IPS-15b (cell line): ENCODE data around the gene LRRC27.

Experiments
- H3K27me3 ChIP-seq: one replicate; pipeline ENCODE4 v1.6.1; 2013; ENCODE audit warnings: low read length; ENCODE audit not compliant: control insufficient read depth, insufficient read depth
- H3K36me3 ChIP-seq: one replicate; pipeline ENCODE4 v1.6.1; 2013; ENCODE audit warnings: low read length; ENCODE audit not compliant: control insufficient read depth, insufficient read depth
- H3K4me1 ChIP-seq: one replicate; pipeline ENCODE4 v1.6.1; 2013; ENCODE audit warnings: mild to moderate bottlenecking, low read length; ENCODE audit not compliant: control insufficient read depth, insufficient read depth
- H3K4me3 ChIP-seq: one replicate; pipeline ENCODE4 v1.5.1; 2013; ENCODE audit warnings: low read depth, low read length
- H3K9ac ChIP-seq: one replicate; pipeline ENCODE4 v1.6.1; 2013; ENCODE audit warnings: low read depth, mild to moderate bottlenecking, low read length
- H3K9me3 ChIP-seq: one replicate; pipeline ENCODE4 v1.6.1; 2013; ENCODE audit warnings: mild to moderate bottlenecking, low read length; ENCODE audit not compliant: control insufficient read depth, insufficient read depth

LRRC27 gene

GRCh38 chr10:132303361-132304115 lies 28.5 kb upstream of the LRRC27 start:
- Histone ChIP-seq H3K9me3 (no peaks in the 10 kb centered on the region), H3K4me3 (no peak overlapping the region), H3K36me3 (no peaks in the 10 kb centered on the region), H3K4me1 (no peaks in the 10 kb centered on the region), H3K9ac (no peak overlapping the region), H3K27me3 (peaks cover 10% of the 10 kb centered on the region)

- H3K9me3 ChIP-seq, result no peaks in the 10 kb centered on the region
- no peaks in the 10 kb centered on the region for H3K36me3 ChIP-seq
- no peaks in the 10 kb centered on the region for H3K4me1 ChIP-seq
- no peak overlapping the region for H3K4me3 ChIP-seq
- H3K27me3 ChIP-seq, result peaks cover 23% of the 10 kb centered on the region
- no peak overlapping the region for H3K9ac ChIP-seq
These were observed 27.1 kb upstream of the LRRC27 start for GRCh38 chr10:132304756-132305509.

GRCh38 chr10:132305654-132306342 lies 26.2 kb upstream of the LRRC27 start:
- H3K9ac ChIP-seq, result no peak overlapping the region
- no peaks in the 10 kb centered on the region for H3K9me3 ChIP-seq
- H3K4me3 ChIP-seq, result no peak overlapping the region
- no peaks in the 10 kb centered on the region for H3K36me3 ChIP-seq
- H3K27me3 ChIP-seq, result peaks cover 32% of the 10 kb centered on the region
- H3K4me1 ChIP-seq, result no peaks in the 10 kb centered on the region

- peaks cover 36% of the 10 kb centered on the region for H3K27me3 ChIP-seq
- H3K9ac ChIP-seq, result no peak overlapping the region
- no peaks in the 10 kb centered on the region for H3K9me3 ChIP-seq
- H3K4me1 ChIP-seq, result no peaks in the 10 kb centered on the region
- no peak overlapping the region for H3K4me3 ChIP-seq
- H3K36me3 ChIP-seq, result no peaks in the 10 kb centered on the region
These were observed 25.7 kb upstream of the LRRC27 start for GRCh38 chr10:132306343-132306685.

GRCh38 chr10:132306864-132307751 lies 24.9 kb upstream of the LRRC27 start:
- Histone ChIP-seq H3K27me3 (peaks cover 36% of the 10 kb centered on the region), H3K36me3 (no peaks in the 10 kb centered on the region), H3K9me3 (no peaks in the 10 kb centered on the region), H3K9ac (no peak overlapping the region), H3K4me3 (peak overlapping the region; percentile 43), H3K4me1 (no peaks in the 10 kb centered on the region)

- no peaks in the 10 kb centered on the region for H3K9me3 ChIP-seq
- no peak within 1 kb of the TSS for H3K9ac ChIP-seq
- no peaks in the 10 kb centered on the region for H3K4me1 ChIP-seq
- peak within 1 kb of the TSS; percentile 66 for H3K4me3 ChIP-seq
- peaks cover 36% of the 10 kb centered on the region for H3K27me3 ChIP-seq
- no peaks in the 10 kb centered on the region for H3K36me3 ChIP-seq
These were observed 24.0 kb upstream of the LRRC27 start, which contains the start of gene STK32C for GRCh38 chr10:132307823-132308586. Gene STK32C, minus strand, starts transcription at chr10:132307950. Its CDS starts 117 bp downstream, at chr10:132307833.

GRCh38 chr10:132308587-132309470 lies 23.2 kb upstream of the LRRC27 start:
- Histone ChIP-seq H3K36me3 (no peaks in the 10 kb centered on the region), H3K27me3 (peaks cover 38% of the 10 kb centered on the region), H3K9me3 (no peaks in the 10 kb centered on the region), H3K4me3 (peak overlapping the region; percentile 66), H3K9ac (no peak overlapping the region), H3K4me1 (no peaks in the 10 kb centered on the region)

- Histone ChIP-seq H3K27me3 (peaks cover 38% of the 10 kb centered on the region), H3K4me1 (no peaks in the 10 kb centered on the region), H3K4me3 (no peak overlapping the region), H3K36me3 (no peaks in the 10 kb centered on the region), H3K9ac (no peak overlapping the region), H3K9me3 (no peaks in the 10 kb centered on the region)
These were observed 22.5 kb upstream of the LRRC27 start for GRCh38 chr10:132309471-132309865.

GRCh38 chr10:132309879-132310591 lies 22.0 kb upstream of the LRRC27 start:
- Histone ChIP-seq H3K4me1 (no peaks in the 10 kb centered on the region), H3K36me3 (no peaks in the 10 kb centered on the region), H3K27me3 (peaks cover 38% of the 10 kb centered on the region), H3K9me3 (no peaks in the 10 kb centered on the region), H3K9ac (no peak overlapping the region), H3K4me3 (no peak overlapping the region)
